GM18867 (cell line): Measurements from ENCODE around the gene SIKE1.
"Not testable (repeated sequence)": the region's sequence is repeated elsewhere in the genome, so short reads cannot be mapped to it uniquely, and the experiment has no call there.

Experiments
- ATAC-seq: cut with Tn5 transposase; IDR thresholded peaks from one replicate; pipeline ENCODE4 v1.9.1; 2021; ENCODE audit warnings: mild to moderate bottlenecking, moderate library complexity; ENCODE audit not compliant: unreplicated experiment

SIKE1 gene

DNA sequence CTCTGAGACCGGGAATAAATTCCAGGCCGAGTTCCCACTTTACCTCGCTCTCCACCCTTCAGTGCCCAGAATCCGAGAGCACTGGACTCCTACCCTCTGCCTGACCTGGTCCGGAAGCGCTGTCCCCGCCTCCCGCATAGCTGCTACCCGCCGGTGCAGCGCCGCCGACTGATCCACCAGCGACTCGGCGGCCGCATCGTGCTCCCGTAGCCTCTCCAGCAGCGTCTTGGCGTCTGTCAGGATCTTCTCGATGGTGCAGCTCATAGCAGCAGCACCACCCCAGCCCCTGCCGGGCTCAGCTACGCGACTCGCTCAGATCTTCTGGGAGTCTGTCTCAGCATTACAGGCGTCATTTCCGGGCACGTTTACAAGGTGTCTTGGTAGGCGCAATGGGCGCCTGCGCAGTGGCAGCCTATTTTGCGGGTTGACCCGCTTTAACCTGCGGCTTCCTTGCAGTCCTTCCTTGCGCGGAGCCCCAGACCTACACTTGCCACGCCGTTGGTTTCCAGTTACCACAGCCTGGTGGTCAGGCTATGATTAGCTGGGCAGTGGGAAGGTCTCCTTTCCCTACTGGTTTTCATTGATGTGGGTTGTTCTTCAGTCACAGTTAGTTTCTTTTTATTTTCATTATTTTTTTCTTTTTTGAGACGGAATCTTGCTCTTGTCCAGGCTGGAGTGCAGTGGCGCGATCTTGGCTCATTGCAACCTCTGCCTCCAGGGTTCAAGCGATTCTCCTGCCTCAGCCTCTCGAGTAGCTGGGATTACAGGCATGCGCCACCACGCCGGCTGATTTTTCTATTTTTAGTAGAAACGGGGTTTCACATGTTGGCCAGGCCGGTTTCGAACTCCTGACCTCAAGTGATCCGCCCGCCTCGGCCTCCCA lies at the start of gene SIKE1:
Gene SIKE1 (minus strand): TSS at position 342 of the 883 bp plus-strand sequence. CDS start 78 bp downstream, at position 264.
- peak; percentile 99 for ATAC-seq

DNA sequence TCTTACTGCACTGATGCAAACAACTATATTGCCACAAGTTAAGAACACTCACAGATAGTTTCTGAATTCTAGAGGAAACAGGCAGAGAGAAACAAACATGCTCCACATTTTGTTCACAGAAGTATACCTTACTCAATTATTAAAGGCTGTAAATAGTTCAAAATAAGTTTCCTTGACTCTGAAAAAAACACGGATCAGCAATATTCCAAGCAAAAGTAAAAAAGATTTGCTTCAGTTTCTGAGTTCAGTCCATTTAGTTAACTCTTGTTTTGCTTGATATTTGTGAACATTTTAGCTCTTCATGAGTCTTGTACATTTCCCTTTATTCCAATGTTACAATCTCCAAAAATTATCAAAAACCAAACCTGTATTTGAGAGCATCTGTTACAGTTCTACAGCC lies 49.6 kb upstream of the SIKE1 start:
- ATAC-seq, result not testable (repeated sequence)

DNA sequence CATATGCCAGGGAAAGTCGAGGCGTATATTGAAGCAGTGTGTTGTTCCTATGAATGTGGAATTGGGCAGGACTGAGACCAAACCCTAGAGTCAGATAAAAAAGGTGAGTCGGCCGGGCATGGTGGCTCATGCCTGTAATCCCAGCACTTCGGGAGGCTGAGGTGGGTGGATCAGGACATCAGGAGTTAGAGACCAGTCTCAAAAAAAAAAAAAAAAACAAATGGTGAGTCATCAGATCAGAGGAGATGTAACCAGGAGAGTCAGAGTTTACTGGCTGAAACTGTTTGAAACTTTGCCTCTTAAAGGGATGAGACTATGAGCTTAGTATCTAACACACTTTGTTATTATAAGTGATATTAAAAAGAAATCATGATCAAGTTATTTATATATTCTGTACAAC lies 47.8 kb upstream of the SIKE1 start:
- no peak for ATAC-seq

DNA sequence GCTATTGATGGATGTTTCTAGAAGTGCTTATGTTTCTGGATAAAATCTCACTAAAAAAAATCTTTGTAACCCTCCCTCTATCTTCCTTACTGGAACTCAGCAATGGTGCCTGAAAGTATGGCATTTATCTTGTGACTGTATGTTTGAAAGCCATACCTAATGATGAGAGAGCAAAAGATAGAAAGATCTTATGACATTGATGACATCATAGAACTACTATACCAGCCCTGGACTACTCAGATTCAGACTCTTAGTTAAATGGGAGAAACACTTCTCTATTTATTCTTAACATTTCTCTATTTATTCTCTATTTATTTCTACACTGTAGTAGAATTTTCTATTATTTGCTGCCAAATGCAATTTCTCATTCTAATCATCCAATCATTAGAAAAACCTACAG lies 41.5 kb upstream of the SIKE1 start:
- no peak for ATAC-seq

DNA sequence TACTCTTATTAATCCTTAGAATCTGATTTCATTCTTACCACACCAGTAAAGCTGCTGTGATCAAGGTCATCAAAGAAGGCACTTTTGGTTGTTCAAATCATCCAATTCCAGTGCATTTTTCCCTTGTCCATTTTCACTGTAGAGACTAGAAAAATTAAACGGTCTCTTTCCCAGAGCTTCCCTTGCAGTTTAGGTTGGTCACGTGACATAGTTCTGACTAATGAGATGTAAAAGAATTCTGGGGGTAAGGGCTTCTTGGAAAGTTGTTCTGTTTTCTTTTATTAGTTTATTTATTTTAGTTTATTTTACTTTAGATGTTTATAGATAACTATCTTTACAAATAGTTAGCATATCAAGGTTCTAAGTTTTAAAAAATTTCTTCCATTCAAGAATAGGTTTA lies 39.9 kb upstream of the SIKE1 start:
- ATAC-seq, result no peak

DNA sequence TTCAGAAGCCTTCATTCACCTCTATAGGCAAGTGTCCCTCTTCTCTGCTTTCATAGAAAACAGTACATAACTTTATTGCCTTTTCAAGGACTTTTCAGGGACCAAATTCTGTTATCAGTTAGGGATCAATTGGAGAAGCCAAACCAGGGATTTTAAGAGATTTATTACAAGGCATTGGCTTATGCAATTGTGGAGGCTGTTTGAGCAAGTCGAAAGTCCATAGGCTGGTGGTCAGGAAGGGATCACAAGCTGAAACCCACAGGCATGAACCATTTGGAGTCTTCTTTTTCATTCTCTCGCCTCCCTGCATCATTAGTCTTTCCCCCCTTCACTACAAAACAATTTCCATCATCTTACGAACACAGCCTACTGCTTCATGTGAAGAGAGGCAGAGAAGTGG lies 39.4 kb upstream of the SIKE1 start:
- no peak for ATAC-seq

DNA sequence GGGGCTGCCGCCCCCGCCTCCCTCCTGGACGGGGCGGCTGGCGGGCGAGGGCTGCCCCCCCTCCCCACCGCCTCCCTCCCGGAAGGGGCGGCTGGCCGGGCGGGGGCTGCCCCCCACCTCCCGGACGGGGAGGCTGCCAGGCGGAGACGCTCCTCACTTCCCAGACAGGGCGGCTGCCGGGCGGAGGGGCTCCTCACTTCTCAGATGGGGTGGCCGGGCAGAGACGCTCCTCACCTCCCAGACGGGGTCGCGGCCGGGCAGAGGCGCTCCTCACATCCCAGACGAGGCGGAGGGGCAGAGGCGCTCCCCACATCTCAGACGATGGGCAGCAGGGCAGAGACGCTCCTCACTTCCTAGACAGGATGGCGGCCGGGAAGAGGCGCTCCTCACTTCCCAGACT lies 24.0 kb upstream of the SIKE1 start:
- ATAC-seq, result not testable (repeated sequence)

DNA sequence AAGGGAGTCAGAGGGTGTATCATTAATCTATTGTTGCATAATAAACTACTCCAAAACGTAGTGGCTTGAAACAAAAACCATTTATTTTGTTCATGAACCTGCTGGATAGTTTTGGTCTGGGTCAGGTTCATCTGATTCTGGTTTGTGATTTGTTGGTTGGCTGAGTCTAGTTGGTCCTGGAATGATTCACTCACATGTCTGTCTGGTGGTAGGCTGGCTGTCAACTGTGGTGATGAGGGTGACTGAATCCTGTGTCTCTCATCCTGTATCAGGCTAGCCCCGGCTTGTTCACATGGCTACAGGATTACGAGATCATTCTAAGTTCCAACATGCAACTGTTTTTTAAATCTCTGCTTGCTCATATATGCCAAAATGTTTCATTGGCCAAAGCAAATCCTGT lies 22.5 kb upstream of the SIKE1 start:
- ATAC-seq, result peak; percentile 70

DNA sequence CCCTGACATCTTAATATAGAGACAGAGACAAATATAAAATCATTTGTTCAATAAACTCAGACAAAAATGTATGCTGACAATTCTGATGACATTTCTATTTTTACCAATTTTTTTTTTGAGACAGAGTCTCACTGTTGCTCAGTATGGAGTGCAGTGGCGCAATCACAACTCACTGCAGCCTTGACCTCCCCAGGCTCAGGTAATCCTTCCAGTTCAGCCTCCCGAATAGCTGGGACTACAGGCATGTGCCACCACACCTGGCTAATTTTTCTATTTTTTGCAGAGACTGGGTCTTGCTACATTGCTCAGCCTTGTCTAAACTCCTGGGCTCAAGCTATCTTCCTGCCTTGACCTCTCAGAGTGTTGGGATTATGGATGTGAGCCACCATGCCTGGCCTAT lies 13.6 kb upstream of the SIKE1 start:
- ATAC-seq, result no peak

DNA sequence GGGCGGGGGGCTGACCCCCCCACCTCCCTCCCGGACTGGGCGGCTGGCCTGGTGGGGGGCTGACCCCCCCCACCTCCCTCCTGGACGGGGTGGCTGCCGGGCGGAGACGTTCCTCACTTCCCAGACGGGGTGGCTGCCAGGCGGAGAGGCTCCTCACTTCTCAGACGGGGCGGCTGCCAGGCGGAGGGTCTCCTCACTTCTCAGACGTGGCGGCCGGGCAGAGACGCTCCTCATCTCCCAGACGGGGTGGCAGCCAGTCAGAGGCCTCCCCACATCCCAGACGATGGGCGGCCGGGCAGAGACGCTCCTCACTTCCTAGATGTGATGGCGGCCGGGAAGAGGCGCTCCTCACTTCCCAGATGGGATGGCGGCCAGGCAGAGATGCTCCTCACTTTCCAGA lies 10.1 kb upstream of the SIKE1 start:
- not testable (repeated sequence) for ATAC-seq

DNA sequence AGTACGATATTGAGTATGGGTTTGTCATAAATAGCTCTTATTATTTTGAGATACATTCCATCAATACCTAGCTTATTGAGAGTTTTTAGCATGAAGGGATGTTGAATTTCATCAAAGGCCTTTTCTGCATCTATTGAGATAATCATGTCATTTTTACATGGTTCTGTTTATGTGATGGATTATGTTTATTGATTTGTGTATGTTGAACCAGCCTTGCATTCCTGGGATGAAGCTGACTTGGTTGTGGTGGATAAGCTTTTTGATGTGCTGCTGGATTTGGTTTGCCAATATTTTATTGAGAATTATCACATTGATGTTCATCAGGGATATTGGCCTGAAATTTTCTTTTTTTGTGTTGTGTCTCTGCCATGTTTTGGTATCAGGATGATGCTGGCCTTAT lies 6.0 kb upstream of the SIKE1 start:
- ATAC-seq, result not testable (repeated sequence)

DNA sequence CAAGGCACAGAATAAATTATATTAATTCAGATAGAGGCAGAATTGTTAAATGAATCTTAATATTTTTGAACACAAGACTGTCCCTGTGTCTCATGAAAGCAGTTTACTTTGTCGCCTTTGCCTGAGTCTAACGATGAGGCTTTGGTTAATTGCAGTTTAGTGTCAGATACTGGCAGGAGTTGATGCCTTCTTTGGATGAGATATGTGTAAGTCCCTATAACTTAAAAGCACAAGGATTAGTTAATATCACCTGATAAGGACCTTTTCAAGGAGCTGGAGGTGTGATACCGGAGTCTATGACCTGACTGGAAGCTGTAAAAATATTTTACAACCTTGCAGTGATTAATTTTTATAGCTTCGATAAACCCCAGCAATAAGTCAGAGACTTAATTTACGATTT lies 2.0 kb upstream of the SIKE1 start:
- no peak for ATAC-seq

DNA sequence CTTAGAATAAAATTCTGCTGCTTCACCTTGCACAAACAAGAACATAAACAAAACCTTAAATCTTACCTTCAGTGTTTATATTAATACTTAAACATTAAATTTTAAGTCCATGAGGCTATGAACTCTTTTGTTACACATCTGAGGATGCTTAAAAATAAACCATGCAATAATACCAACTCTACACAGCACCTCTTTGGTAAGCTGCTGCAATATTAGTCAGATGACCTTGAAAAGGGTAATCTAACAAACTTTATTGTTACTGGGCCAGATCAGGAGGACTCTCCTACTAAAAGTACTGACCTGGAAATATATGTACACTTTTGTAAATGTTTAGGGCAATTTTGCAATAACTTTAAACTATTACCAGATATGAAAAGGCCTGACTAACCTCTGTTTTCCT lies 763 bp downstream of the SIKE1 start:
- ATAC-seq, result no peak

DNA sequence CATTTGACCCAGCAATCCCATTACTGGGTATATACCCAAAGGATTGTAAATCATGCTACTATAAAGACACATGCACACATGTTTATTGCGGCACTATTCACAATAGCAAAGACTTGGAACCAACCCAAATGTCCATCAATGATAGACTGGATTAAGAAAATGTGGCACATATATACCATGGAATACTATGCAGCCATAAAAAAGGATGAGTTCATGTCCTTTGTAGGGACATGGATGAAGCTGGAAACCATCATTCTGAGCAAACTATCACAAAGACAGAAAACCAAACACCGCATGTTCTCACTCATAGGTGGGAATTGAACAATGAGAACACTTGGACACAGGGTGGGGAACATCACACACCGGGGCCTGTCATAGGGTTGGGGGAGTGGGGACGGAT lies 3.8 kb downstream of the SIKE1 start:
- not testable (repeated sequence) for ATAC-seq

DNA sequence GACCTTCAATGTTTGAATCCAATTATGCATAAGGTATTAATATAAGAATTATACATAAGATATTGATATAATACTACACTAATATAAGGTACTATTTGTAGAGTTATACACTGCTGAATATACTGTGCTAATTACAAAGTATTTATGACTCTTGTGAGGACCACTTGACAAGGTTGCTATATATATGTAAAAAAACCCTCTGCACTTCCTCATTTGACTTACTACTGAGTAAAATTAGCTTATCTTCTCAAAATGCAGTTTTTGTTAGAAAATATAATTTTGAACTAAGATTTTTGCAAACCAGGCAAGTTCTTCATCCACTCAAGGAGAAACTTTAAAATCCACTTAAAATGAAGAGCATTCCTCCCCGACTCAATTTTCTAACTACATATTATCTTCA lies 8.5 kb downstream of the SIKE1 start:
- ATAC-seq, result no peak

DNA sequence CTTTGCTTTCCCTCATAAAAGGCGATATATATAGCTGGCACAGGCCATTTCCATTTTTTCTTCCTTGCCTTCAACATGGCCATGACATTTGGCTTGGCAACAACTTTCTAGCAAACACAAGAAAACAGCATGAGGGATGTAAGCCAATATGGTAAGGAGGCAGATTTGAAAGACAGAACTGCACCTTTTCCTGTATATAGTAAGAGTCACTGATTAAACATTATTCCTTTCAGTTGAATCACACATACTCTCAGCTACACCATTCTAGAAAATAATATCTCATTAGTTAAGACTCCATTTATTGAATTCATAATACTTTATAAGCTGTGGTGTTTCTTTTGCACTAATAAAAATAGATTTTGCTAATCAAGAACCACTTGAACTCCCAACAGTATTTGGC lies 9.5 kb downstream of the SIKE1 start:
- ATAC-seq, result no peak

DNA sequence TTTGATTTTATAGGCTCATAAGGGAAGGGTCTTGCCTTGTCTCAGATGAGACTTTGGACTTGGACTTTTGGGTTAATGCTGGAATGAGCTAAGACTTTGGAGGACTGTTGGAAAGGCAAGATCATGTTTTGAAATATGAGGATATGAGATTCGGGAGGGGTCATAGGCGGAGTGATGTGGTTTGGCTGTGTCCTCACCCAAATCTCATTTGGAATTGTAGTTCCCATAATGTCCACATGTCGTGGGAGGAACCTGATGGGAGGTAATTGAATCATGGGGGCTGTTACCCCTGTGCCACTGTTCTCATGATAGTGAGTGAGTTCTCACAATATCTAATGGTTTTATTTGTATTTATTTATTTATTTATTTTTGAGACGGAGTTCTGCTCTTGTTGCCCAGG lies 15.8 kb downstream of the SIKE1 start:
- ATAC-seq, result no peak

DNA sequence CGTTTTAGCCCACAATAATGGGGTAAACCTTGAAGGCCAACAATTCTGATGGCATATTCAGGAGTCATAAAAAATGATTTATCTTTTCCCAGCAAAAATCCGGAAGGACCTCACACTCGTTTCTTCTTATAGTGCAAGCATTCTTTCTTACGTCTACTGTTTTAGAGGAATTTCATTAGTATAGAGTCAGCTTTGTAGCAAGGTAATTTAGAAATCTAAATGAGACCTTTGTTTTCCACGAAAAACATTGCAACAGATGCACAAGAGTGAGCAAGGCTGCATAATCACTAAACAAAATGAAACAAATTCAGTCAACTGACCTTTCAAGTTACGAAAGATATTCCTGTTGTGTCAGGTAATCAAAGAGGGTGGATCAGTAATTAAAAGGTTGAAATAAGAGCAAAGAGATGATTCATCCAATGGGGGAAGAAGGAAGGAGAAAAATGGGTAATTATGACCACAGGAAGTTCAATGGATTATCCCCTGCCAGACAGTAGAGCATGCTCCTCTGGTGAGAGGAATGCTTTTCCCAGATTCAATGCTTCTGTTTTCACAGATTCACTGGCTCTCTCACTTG lies 22.1 kb downstream of the SIKE1 start:
- ATAC-seq, result no peak

DNA sequence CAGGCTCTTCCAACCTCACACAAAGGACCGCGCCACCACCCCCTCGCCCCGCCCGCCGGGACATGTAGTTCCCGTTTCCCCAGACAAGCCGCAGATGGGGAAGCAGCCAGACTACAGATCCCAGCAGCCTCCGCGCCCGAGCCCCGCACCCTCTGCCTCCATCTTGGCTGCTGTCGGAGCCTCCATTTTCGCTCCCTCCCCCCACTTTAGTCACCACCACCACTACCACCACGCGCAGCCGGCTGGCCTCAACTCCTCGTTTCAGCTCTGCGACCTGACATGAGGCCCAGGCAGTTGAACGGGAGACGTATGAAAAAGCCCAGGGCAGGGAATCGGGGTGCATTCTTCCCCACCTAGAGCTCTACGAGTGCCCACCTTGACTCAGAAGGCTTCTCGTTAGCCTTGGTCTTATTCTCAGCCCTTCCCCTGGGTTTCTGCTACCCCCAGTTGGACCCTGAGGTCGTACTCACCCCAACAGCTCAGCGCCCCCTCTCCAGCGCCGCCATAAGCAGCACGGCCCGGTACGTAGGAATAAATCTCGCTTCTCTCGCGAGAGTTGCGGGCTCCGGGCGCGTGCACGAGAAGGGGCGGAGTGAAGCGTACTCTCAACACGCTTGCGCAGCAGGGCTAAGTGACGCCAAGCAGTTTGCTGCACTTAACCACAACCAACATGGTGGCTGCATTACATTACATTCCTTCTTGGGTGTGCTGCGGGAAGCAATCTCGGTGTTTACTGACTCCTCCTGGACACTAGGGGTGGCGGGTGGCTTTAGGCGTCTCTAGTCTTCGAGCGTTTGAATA lies 22.8 kb downstream of the SIKE1 start, which contains the start of gene CSDE1:
Gene CSDE1 (minus strand): TSS at position 530 of the 801 bp plus-strand sequence. CDS start 18,094 bp downstream, outside the sequence.
- ATAC-seq, result peak; percentile 81

DNA sequence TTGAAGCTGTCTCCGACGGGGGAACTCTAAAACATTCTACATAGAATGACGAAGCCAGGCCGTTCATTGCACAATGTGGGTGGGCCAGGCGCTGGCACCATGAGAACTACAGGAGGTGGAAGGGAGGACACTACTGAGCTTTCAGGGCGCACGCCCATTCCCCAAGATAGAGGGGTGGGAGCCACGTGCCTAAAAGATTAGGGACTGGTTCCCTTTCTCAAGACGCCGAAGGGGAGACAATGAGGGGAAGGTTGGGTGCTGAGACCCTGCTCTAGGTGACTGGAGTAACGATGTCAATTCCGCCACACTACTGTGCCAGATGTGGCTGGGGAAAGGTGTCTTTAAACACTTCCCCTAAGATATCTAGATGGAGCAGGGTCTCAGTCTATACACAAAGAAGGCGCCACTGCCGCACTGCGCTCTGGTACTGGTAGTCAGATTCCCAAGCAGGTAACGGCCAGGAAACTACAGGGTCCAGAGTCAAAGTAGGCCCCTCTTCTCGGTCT lies 23.5 kb downstream of the SIKE1 start:
- no peak for ATAC-seq
